Stimulated activated CD4-positive, alpha-beta T cell treated with anti-CD3 and anti-CD28 coated beads, TNF-alpha, amount 100 ng/mL, for 4 hours (primary cell): ENCODE data around the gene ZBTB26.
A peak's percentile ranks its signal among the peaks of the same experiment; 100 is the strongest.
"Not testable (repeated sequence)": the region's sequence is repeated elsewhere in the genome, so short reads cannot be mapped to it uniquely, and the experiment has no call there.

Experiments
- DNase-seq, 3 experiments: peaks; one replicate each; pipeline ENCODE4 v3.0.0-alpha.2; 2020; ENCODE audit warnings: low read depth in 3 of 3

The ZBTB26 gene

DNA sequence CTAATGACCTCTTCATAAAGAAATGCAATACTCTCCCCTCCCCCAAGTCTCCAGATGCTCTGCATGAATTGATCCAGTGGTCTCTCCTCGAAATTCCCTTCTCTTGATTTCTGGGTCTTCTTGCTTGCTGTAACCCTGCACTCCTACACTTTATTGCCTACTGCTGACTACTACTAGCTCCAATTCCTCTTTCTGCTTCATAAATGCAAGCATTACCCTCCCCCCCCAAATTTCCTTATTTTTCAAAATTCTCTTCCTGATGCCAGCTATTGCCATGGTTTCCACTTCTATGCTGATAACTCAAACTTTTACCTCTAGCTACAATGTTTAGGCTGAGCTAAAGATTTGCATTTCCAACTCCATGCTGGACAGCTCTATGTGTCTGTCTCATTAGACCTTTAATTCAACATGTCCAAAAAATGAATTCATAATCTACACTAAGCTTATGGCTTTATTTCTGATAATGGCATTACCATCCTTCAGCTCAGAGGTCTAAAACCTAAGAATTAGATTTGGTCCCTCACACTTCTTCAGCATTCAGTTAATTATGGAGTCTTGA, 1.4 kb downstream of the ZBTB26 start:
- no peak for DNase-seq

GRCh38 chr9:122923947-122924346, 7.4 kb downstream of the ZBTB26 start:
- DNase-seq, result no peak

DNA sequence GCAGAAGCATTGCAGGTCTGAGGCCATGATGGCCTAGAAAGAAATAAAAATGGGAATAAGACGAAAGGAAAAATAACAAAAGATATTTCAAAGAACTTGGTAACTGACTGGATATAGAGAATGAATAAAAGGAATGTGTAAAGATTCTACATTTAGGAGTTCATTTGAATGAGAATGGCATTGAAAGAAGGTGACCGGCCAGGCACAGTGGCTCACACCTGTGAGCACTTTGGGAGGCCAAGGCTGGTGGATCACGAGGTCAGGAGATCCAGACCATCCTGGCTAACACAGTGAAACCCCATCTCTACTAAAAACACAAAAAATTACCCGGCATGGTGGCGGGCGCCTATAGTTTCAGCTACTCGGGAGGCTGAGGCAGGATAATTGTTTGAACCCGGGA, 8.6 kb downstream of the ZBTB26 start:
- DNase-seq, result no peak

DNA sequence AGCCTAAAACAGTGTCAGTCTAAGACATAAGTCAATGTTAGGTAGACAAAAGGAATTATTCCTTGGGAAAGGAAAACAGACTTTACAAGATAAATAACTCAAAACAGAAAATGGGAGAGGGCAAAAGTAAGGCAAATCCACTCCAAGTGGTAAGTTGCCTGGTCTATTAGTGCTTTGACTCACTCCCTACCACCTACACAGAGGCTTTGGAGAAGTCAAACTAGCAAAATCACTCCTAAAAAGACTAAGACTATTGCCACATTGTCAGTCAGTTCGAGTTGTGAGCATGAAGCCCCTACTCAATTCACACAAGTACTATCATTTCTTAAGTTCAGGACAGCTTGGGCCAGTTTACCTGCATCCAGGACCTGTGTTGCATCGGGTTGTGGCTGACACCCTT, 13.0 kb downstream of the ZBTB26 start:
- DNase-seq, result no peak

DNA sequence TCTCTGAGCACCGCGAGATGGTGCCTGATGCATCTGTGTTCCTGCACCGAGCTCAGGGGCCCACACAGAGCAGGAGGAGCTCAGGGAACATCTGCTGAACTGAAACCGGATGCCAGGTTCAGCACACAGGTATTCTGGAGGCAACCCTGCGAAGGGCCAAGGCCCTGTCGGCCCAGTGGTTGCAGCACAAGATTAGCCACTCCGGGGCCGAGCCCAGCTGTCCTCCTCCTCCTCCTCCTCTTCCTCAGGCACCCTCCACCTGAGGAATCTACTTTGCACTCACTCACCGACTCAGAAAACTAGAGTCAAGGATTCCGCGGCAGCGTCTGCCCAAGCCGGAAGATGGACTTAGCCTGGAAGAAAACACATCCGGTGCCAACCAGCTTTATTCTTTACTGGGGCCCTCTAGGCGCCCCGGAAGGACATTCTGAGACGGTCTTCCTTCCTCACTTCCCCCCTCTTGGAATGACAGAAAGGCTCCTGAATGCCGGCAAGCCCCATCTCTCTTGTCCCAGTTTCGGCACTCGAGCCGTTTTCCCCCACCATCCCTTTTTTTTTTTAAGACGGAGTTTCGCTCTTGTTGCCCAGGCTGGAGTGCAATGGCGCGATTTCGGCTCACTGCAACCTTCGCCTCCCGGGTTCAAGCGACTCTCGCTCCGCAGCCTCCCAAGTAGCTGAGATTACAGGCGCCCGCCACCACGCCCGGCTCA, 18.2 kb downstream of the ZBTB26 start, which contains the start of gene ZBTB6:
TSS of gene ZBTB6 (minus strand) at position 360 of the 710 bp plus-strand sequence. CDS start 1,251 bp downstream, outside the sequence.
- peak; percentile 35 to 42 (median 38) for DNase-seq

DNA sequence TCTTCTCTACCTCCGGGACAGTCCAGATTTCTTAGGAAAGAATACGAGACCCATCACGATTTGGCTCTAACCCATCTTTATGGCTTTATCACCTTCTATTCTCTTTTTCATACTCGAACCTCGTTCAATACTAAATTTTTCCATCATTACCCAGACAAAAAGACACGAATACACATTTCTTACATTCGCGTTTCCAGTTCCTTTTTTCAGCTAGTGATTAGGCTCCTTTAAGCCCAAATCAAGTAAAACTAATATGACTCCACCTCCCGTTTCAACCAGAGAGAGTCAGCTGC, 18.7 kb downstream of the ZBTB26 start:
- DNase-seq, result no peak

DNA sequence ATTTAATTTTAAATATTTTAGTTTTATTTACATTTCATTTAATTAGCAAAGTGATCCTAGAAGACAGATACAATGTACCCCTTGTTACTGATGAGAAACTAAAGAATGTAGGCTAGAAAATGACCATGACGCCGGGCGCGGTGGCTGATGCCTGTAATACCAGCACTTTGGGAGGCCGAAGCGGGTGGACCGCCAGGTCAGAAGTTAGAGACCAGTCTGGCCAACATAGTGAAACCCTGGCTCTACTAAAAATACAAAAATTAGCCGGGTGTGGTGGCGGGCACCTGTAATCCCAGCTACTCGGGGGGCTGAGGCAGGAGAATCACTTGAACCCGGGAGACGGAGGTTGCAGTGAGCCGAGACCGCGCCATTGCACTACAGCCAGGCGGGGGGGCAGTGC, 25.2 kb downstream of the ZBTB26 start:
- not testable (repeated sequence) for DNase-seq

DNA sequence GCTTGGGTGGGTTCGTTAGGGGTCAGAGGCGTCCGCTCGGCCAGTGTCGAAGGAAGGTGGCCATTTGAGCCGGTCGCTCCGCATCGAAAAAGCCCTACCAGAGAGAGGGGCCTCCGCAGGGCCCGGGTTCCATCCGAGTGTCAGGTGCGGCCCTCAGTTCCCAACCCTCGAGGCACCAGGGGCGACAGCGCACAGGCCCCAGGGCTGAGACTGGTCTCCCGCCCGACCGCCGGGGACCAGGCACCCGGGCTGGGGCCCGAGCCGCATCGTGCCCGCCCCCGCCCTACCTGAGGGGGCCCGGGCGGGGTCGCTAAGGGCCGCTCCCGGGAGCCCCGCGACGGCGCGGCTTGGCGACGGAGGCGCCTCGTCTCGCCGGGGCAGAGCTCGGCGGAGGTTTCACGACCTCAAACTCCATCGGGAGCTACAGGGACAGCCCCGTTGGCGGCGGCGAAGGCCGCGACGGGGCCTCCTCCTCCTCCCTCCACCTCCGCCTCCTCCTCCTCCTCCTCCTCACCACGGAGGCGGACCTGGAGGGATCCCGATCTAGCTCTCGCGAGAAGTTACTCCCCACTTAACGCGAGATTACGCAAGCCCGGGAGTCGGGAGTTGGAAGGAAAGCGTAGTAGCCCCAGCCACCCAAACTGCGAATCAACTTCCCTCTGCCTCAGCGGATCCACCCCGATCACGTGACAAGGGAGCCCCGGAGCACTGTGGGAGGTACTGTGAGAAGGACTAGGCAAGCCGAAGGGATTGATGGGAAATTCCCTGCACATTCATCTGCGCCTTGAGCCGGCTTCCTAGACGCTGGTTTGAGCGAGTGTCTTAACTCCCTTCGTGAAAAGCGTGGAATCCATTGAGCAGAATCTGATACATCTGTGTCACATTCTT, 26.2 kb downstream of the ZBTB26 start, which contains the start of gene RC3H2:
TSS of gene RC3H2 (minus strand) at position 537 of the 888 bp plus-strand sequence. CDS start 7,850 bp downstream, outside the sequence.
- DNase-seq, result peak; percentile 79 to 96 (median 93)

GRCh38 chr9:122904466-122904822, 26.9 kb downstream of the ZBTB26 start:
- no peak for DNase-seq

DNA sequence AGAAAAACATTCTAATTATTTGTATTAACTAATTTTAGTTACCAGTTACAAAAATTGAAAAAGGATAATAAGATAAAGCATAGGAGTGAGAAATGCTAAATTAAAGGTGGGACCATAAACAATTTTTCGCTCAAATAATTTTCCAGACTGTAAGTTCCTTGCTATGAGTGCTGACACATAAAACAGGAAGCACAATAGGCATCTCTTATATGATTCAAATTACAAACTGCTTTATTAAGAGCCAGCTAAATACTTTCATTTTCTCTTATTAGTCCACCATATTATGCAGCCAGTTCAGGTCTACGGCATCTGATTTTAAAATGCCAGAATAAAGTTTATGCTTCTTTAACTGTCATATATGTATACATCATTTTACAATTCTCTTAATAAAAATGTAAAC, 30.5 kb downstream of the ZBTB26 start:
- DNase-seq, result no peak

- no peak for DNase-seq
These were observed 33.3 kb downstream of the ZBTB26 start for GRCh38 chr9:122897969-122898368.

- DNase-seq, result no peak
These were observed 42.8 kb downstream of the ZBTB26 start for GRCh38 chr9:122888480-122888879.

GRCh38 chr9:122883125-122883524, 48.2 kb downstream of the ZBTB26 start:
- DNase-seq, result no peak

- DNase-seq, result no peak
These were observed 51.9 kb downstream of the ZBTB26 start for GRCh38 chr9:122879443-122879842.

DNA sequence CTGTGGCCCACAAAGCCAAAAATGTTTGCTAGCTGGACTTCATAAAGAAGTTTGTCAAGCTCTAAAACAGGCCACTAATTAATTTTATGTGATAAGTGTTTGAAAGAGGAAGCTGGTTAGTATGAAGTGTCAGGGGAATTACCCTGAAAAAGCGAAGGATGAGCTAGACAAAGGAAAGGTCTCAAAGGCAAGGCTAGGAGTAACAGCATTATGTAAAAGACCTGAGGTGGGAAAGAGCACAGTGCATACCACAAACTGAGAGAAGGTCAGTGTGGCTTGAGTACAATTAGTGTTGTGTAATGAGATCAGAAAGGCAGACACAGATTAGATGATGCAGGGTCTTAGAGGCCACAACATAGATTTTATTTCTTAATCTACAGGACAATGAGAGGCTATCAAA, 55.8 kb downstream of the ZBTB26 start:
- DNase-seq, result no peak

DNA sequence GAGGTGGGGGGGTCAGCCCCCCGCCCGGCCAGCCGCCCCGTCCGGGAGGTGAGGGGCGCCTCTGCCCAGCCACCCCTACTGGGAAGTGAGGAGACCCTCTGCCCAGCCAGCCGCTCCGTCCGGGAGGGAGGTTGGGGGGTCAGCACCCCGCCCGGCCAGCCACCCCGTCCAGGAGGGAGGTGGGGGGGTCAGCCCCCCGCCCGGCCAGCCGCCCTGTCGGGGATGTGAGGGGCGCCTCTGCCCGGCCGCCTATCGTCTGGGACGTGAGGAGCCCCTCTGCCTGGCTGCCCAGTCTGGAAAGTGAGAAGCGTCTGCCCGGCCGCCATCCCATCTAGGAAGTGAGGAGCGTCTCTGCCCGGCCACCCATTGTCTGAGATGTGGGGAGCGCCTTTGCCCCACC, 64.0 kb downstream of the ZBTB26 start:
- not testable (repeated sequence) for DNase-seq

GRCh38 chr9:122866079-122866478, 65.2 kb downstream of the ZBTB26 start:
- DNase-seq, result no peak
